Heart right ventricle (tissue), 16 donors: ENCODE data around the gene FBN1. TPM values are rescaled to one million over a fixed set of nuclear protein-coding genes. Genes with fewer than 3 reads are reported as not detected.
A peak's percentile ranks its signal among the peaks of the same experiment; 100 is the strongest.

Experiments
- ATAC-seq, 8 donors: fragments of 200-7000 bp; cut with Tn5 transposase; one replicate each; pipeline ENCODE4 v1.9.1; 2020; ENCODE audit warnings: mild to moderate bottlenecking in 8 of 8, moderate library complexity in 8 of 8, moderate number of reproducible peaks in 1 of 8
- DNase-seq, 2 donors: peaks; one replicate each; pipeline ENCODE4 v3.0.0-alpha.2; 2020
- H3K27ac ChIP-seq, 10 donors: fragments of 200-600 bp; sonication (generic) in 2 of 10; one replicate each; pipeline versions ENCODE4 v1.5.0 to v1.8.0; 2020 to 2022; ENCODE audit warnings: mild to moderate bottlenecking in 3 of 10
- H3K27me3 ChIP-seq, 7 donors: fragments of 200-600 bp; one replicate each; pipeline ENCODE4 v1.8.0; 2021 to 2022; ENCODE audit warnings: mild to moderate bottlenecking in 2 of 7
- H3K36me3 ChIP-seq, 9 donors: fragments of 200-600 bp; sonication (generic) in 1 of 9; one replicate each; pipeline versions ENCODE4 v1.5.0 to v1.8.0; 2020 to 2022; ENCODE audit warnings: mild to moderate bottlenecking in 2 of 9
- H3K4me1 ChIP-seq, 9 donors: fragments of 200-600 bp; sonication (generic) in 1 of 9; one replicate each; pipeline versions ENCODE4 v1.5.0 to v1.8.0; 2020 to 2022; ENCODE audit warnings: mild to moderate bottlenecking in 4 of 9
- H3K4me3 ChIP-seq, 10 donors: fragments of 200-600 bp; sonication (generic) in 2 of 10; one replicate each; pipeline versions ENCODE4 v1.5.0 to v1.8.0; 2020 to 2022; ENCODE audit warnings: mild to moderate bottlenecking in 7 of 10, moderate library complexity in 2 of 10
- H3K9me3 ChIP-seq, 11 donors: fragments of 200-600 bp in 10 of 11; sonication (generic) in 2 of 11; one replicate each; pipeline versions ENCODE4 v1.5.0 to v1.8.0; 2013 to 2022; ENCODE audit warnings: mild to moderate bottlenecking in 2 of 11, control low read depth in 1 of 11, moderate library complexity in 1 of 11
- CTCF ChIP-seq, 9 donors: fragments of 200-600 bp; sonication (generic) in 2 of 9; IDR thresholded peaks; one replicate each; pipeline versions ENCODE4 v1.5.0 to v1.8.0; 2021 to 2022; ENCODE audit warnings: antibody characterized with exemption in 9 of 9, mild to moderate bottlenecking in 5 of 9, moderate library complexity in 1 of 9
- WGBS, 2 donors: extraction: QIAGEN DNeasy Blood & Tissue Kit; methylation state at CpG; one replicate each; pipeline ENCODE4 v1.1.7; 2013; ENCODE audit warnings: inconsistent platforms in 1 of 2; 5-methylcytosine and 5-hydroxymethylcytosine counted together
- intact Hi-C, 10 donors: fragments of 100-400 bp; cut with DNase I; formaldehyde crosslinking; loops; one replicate each; pipeline versions ENCODE4 v1.11.1 to v1.14.2; 2022
- polyA plus RNA-seq, 2 donors: library from polyadenylated mRNA; stranded (reverse); fragments of 200-250 nt; gene quantifications; one replicate each; pipeline ENCODE4 v1.2.3, GENCODE V29; 2013
- total RNA-seq, 10 donors: library from RNA; stranded (reverse); fragmentation: NEBNext Ultra II Directional in 3 of 10; extraction: Animal tissue kit (Norgen Biotek cat#: 25700) in 3 of 10; gene quantifications; one replicate each; pipeline versions ENCODE4 v1.2.1 to v1.2.4, GENCODE V29; 2021 to 2023
- donor health status: Arrhythmogenic right ventricular cardiomyopathy.
- donor health status: ischemic (EF 13 %, LVEDD 7.1; RV severe dilation, severe dysfunction).
- donor health status: healthy with polysubstance abuse.
- donor health status: DM: no; HTN: yes; CAD: no.
- donor health status: DM: no; HTN: no; CAD: no.
- donor health status: ischemic (EF 25% LVEDD 6.9; RV normal size, moderate dysfunction).
- donor health status: ischemic (EF 25% LVEDD 5.7; RV mildly dilated, moderate dysfunction).
- donor health status: healthy.
- donor health status: DM: yes; HTN: yes; CAD: no.
- donor health status: Ischemic cardiomyopathy.
- donor health status: ischemic (EF 35%, LVEDD 5.7; RV mildly dilated, moderate dysfunction).
- donor health status: nonischemic (EF 11% LVEDD 7.7; RV severe dilation, severe dysfunction).
- donor health status: DM: yes; HTN: yes; CAD: no.
- donor health status: PGD.
- donor health status: ischemic (EF 29% LVEDD 5.4; RV normal size, mild dysfunction).
- donor health status: nonischemic (EF 23%, LVEDD 6.1; RV moderate dilation, normal function).

The FBN1 gene
- total and polyA plus RNA-seq, 12 donors: 7.0 to 116 (median 31.1) TPM

- ATAC-seq: no peak
- Histone ChIP-seq H3K27me3 (no peaks in the 10 kb centered on the region), H3K9me3 (no peaks in the 10 kb centered on the region), H3K4me3 (no peak overlapping the region), H3K27ac (peak overlapping the region in 1 of 10 donors; percentile 59), H3K4me1 (peaks cover 0 to 18% (median 4%) of the 10 kb centered on the region in 9 donors), H3K36me3 (peaks cover 0 to 33% (median 18%) of the 10 kb centered on the region in 9 donors)
- DNase-seq: no peak
- no peak for TF ChIP-seq CTCF (IDR thresholded peaks at IDR 0.05)
- WGBS, 2 donors: 79 to 88% methylated on average over 1 of the region's 1 CpG
- intact Hi-C loops: no loop called here
These were observed 237.9 kb downstream of the FBN1 start for GRCh38 chr15:48407646-48408045.

DNA sequence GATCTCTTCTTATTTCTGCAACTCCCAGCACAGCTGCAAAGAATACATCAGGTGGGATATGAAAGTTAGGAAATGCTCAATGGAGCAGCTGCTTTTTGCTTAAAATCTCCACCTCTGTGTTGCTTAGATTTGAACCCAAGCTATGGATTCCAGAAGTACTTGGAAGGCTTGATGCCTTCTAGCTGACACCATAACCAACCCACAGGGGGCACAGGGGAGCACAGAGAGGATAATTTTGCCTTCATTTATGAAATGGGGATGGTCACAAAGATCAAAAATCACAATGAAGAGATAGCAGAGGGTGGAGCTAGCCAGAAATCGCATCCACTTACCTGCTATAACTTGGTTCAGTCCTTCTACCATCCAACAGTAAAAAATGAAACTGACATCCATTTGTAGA, 238.6 kb downstream of the FBN1 start:
- H3K4me3 ChIP-seq: no peak overlapping the region
- TF ChIP-seq CTCF (IDR thresholded peaks at IDR 0.05): no peak
- no peaks in the 10 kb centered on the region for H3K27me3 ChIP-seq
- no peak for ATAC-seq
- DNase-seq: no peak
- H3K36me3 ChIP-seq: peaks cover 0 to 26% (median 18%) of the 10 kb centered on the region in 9 donors
- WGBS, 2 donors: 98 to 100% methylated on average over 1 of the region's 1 CpG
- H3K4me1 ChIP-seq: peaks cover 0 to 11% (median 2%) of the 10 kb centered on the region in 9 donors
- intact Hi-C loops: no loop called here
- H3K9me3 ChIP-seq: no peaks in the 10 kb centered on the region
- peak overlapping the region in 1 of 10 donors; percentile 66 for H3K27ac ChIP-seq

GRCh38 chr15:48406266-48406891, 239.1 kb downstream of the FBN1 start:
- Histone ChIP-seq H3K36me3 (peaks cover 0 to 21% (median 16%) of the 10 kb centered on the region in 9 donors), H3K27ac (peak overlapping the region in 2 of 10 donors; percentile 1 to 66), H3K9me3 (no peaks in the 10 kb centered on the region), H3K4me1 (peaks cover 0 to 9% (median 0%) of the 10 kb centered on the region in 9 donors), H3K27me3 (no peaks in the 10 kb centered on the region), H3K4me3 (no peak overlapping the region)
- TF ChIP-seq CTCF (IDR thresholded peaks at IDR 0.05): no peak
- intact Hi-C loops: no loop called here
- peak in 4 of 8 donors; percentile 34 to 65 (median 44) for ATAC-seq
- WGBS, 2 donors: 78 to 81% methylated on average over 8 of the region's 8 CpGs
- DNase-seq: no peak

GRCh38 chr15:48402427-48403177, 242.9 kb downstream of the FBN1 start:
- Histone ChIP-seq H3K27me3 (peaks cover 0 to 4% (median 0%) of the 10 kb centered on the region in 7 donors), H3K36me3 (no peaks in the 10 kb centered on the region), H3K9me3 (no peaks in the 10 kb centered on the region), H3K4me1 (peaks cover 0 to 7% (median 5%) of the 10 kb centered on the region in 9 donors), H3K27ac (no peak overlapping the region), H3K4me3 (no peak overlapping the region)
- WGBS, 2 donors: 83 to 84% methylated on average over 6 of the region's 6 CpGs
- no peak for TF ChIP-seq CTCF (IDR thresholded peaks at IDR 0.05)
- DNase-seq (no peak), ATAC-seq (no peak)
- intact Hi-C loops: no loop called here
